GM12878 (cell line): Measurements from ENCODE around the gene CYTH3. TPM values are rescaled to one million over a fixed set of nuclear protein-coding genes. Genes with fewer than 3 reads are reported as not detected.

Experiments
- CEBPB ChIP-seq, 2 experiments: fragments of 150-350 bp in 1 of 2; IDR thresholded peaks; 2 replicates each; pipeline ENCODE4 v1.6.1; 2012 to 2014; ENCODE audit warnings: low read depth in 2 of 2, low read length in 2 of 2, borderline replicate concordance in 1 of 2, inconsistent platforms in 1 of 2
- GABPA ChIP-seq: IDR thresholded peaks from 2 replicates; pipeline ENCODE4 v1.6.1; 2014; ENCODE audit warnings: antibody characterized with exemption, low read depth, mild to moderate bottlenecking, inconsistent platforms
- IKZF2 ChIP-seq, 2 experiments: fragments of 450-650 bp; IDR thresholded peaks; 2 replicates each; pipeline ENCODE4 v1.6.1; 2017; ENCODE audit warnings: mild to moderate bottlenecking in 2 of 2, moderate library complexity in 2 of 2
- LARP7 ChIP-seq: fragments of 450-650 bp; IDR thresholded peaks from 2 replicates; pipeline ENCODE4 v1.6.1; 2017; ENCODE audit warnings: mild to moderate bottlenecking
- MEF2B ChIP-seq: fragments of 450-650 bp; IDR thresholded peaks from 2 replicates; pipeline ENCODE4 v1.6.1; 2018; ENCODE audit warnings: mild to moderate bottlenecking, moderate library complexity; ENCODE audit not compliant: partially characterized antibody, poor library complexity, severe bottlenecking
- MTA2 ChIP-seq: fragments of 450-650 bp; IDR thresholded peaks from 2 replicates; pipeline ENCODE4 v1.6.1; 2016; ENCODE audit warnings: low read depth, mild to moderate bottlenecking, moderate library complexity
- NBN ChIP-seq: fragments of 450-650 bp; IDR thresholded peaks from 2 replicates; pipeline ENCODE4 v1.6.1; 2016
- NFIC ChIP-seq: IDR thresholded peaks from 2 replicates; pipeline ENCODE4 v1.6.1; 2012; ENCODE audit warnings: low read depth, mild to moderate bottlenecking, inconsistent platforms, low read length, moderate library complexity
- PML ChIP-seq: IDR thresholded peaks from 2 replicates; pipeline ENCODE4 v1.6.1; 2012; ENCODE audit warnings: low read length, inconsistent platforms
- SIN3A ChIP-seq: IDR thresholded peaks from 2 replicates; pipeline ENCODE4 v1.6.1; 2012; ENCODE audit warnings: low read depth, low read length, improper control_type of control experiment
- SMC3 ChIP-seq: IDR thresholded peaks from 2 replicates; pipeline ENCODE4 v1.6.1; 2011; ENCODE audit warnings: low read length, improper control_type of control experiment, borderline replicate concordance
- TAF1 ChIP-seq: IDR thresholded peaks from 2 replicates; pipeline ENCODE4 v1.6.1; 2011; ENCODE audit warnings: mild to moderate bottlenecking, low read depth, low read length, borderline replicate concordance
- TCF7 ChIP-seq: IDR thresholded peaks from 2 replicates; pipeline ENCODE4 v1.6.1; 2014; ENCODE audit warnings: antibody characterized with exemption, borderline replicate concordance
- ZBED1 ChIP-seq: IDR thresholded peaks from 2 replicates; pipeline ENCODE4 v1.6.1; 2016; ENCODE audit warnings: borderline replicate concordance
- ZNF207 ChIP-seq: fragments of 450-650 bp; IDR thresholded peaks from 2 replicates; pipeline ENCODE4 v1.6.1; 2014; ENCODE audit warnings: antibody characterized with exemption, mild to moderate bottlenecking, borderline replicate concordance
- ZNF24 ChIP-seq: fragments of 450-650 bp; IDR thresholded peaks from 2 replicates; pipeline ENCODE4 v1.6.1; 2017; ENCODE audit warnings: antibody characterized with exemption, mild to moderate bottlenecking
- polyA plus RNA-seq, 11 experiments: library from polyadenylated mRNA; depleted of rRNA in 4 of 11; unstranded in 6 of 11; stranded (reverse) in 5 of 11; fragments of >200 nt; fragmentation: Nextera tagmentation in 4 of 11; fragmentation: Illumina TruSeq in 1 of 11; extraction: Ambion mirVana in 4 of 11; extraction: Trizol in 1 of 11; gene quantifications; 1 replicate in 1 of 11; 2 replicates in 10 of 11; pipeline versions ENCODE4 v1.2.1 to v1.2.3, GENCODE V29; 2011 to 2016; ENCODE audit warnings: inconsistent platforms in 2 of 11, missing spikeins in 2 of 11, low read depth in 1 of 11
- total RNA-seq, 4 experiments: library from RNA; depleted of rRNA in 3 of 4; stranded (reverse); fragments of >200 nt in 3 of 4; fragmentation: Illumina TruSeq in 1 of 4; extraction: Trizol in 1 of 4; gene quantifications; 2 replicates each; pipeline versions ENCODE4 v1.2.1 to v1.2.3, GENCODE V29; 2013 to 2021
- TF ChIP-seq, protein P1 (sequence below): fragments of 450-650 bp; IDR thresholded peaks from 2 replicates; pipeline ENCODE4 v1.6.1; 2017; ENCODE audit warnings: antibody characterized with exemption, mild to moderate bottlenecking, moderate library complexity
- TF ChIP-seq, protein P2 (sequence below): fragments of 450-650 bp; IDR thresholded peaks from 2 replicates; pipeline ENCODE4 v1.6.1; 2017; ENCODE audit warnings: low read depth, mild to moderate bottlenecking, moderate library complexity
- TF ChIP-seq, protein P3 (sequence below): IDR thresholded peaks from 2 replicates; pipeline ENCODE4 v1.6.1; 2011; ENCODE audit warnings: mild to moderate bottlenecking, low read depth, low read length, moderate library complexity; ENCODE audit not compliant: insufficient replicate concordance
- TF ChIP-seq, protein P4 (sequence below): IDR thresholded peaks from 2 replicates; pipeline ENCODE4 v1.6.1; 2012; ENCODE audit warnings: mild to moderate bottlenecking, low read depth, low read length

CYTH3 gene
- total and polyA plus RNA-seq, 10 of the 15 experiments (the other 5 are each of a cell fraction or from before 2014, with no cell fraction given), result 0.45 to 28.2 (median 15.7) TPM

DNA sequence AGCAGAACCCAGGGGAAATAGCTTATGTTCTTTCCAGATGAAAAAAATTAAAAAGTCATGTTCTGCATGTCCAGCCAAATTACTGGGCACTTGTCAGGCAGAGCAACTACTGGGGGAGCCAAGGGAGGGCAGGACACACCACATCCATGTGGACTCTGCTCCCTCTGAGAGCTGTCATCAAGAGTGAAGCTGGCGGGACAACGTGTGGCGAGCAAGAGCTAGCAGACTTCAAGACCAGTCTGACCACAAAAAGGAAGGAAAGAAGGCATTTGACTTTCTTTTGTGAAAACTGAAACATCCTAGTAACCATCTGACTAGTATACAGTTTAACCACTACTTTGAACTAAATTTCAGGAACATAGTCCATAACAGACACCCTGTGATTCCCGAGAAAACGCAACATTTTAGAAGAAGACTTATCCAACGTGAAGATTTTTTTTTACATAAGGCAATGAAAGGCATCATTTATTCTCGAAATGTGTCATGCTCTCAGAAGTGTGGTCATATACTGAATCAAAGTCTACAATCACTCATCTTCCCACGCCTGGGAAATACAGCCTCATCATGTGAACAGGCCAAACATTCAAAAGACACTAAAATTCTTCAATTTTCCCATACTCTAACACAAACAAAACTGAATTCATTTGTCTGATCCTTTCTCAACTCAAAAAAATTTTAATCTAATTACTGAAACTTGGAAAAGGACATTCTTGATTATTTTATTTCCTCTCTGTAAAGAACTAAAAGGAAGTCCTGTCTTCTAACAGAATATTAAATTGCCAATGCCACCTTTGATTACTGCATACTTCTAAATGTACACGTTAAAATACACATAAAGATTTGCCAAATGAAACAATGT lies 15.5 kb downstream of the CYTH3 start (continued):
- TF ChIP-seq, protein P1, sequence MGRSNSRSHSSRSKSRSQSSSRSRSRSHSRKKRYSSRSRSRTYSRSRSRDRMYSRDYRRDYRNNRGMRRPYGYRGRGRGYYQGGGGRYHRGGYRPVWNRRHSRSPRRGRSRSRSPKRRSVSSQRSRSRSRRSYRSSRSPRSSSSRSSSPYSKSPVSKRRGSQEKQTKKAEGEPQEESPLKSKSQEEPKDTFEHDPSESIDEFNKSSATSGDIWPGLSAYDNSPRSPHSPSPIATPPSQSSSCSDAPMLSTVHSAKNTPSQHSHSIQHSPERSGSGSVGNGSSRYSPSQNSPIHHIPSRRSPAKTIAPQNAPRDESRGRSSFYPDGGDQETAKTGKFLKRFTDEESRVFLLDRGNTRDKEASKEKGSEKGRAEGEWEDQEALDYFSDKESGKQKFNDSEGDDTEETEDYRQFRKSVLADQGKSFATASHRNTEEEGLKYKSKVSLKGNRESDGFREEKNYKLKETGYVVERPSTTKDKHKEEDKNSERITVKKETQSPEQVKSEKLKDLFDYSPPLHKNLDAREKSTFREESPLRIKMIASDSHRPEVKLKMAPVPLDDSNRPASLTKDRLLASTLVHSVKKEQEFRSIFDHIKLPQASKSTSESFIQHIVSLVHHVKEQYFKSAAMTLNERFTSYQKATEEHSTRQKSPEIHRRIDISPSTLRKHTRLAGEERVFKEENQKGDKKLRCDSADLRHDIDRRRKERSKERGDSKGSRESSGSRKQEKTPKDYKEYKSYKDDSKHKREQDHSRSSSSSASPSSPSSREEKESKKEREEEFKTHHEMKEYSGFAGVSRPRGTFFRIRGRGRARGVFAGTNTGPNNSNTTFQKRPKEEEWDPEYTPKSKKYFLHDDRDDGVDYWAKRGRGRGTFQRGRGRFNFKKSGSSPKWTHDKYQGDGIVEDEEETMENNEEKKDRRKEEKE, result no peak
- TF ChIP-seq NFIC (peak; percentile 97), TAF1 (peak; percentile 58; the same call in 1 of the 2 replicates), PML (peak; percentile 62), TCF7 (peak; percentile 77; the same call in 1 of the 2 replicates), CEBPB (IDR thresholded peaks at IDR 0.05; ENCODE audit: borderline replicate concordance in 1 of 2, low read depth in 2 of 2, low read length in 2 of 2) (peak in 1 of 2 experiments; percentile 34; a peak in 1 of 4 replicates), GABPA (peak; percentile 26; the same call in 1 of the 2 replicates), ZNF24 (peak; percentile 92), MTA2 (peak; percentile 87), NBN (peak; percentile 85; the same call in 1 of the 2 replicates), SMC3 (peak; percentile 32; the same call in 1 of the 2 replicates), SIN3A (0 out of 2 replicates have a peak, but pooled peaks have one; percentile 31), IKZF2 (IDR thresholded peaks at IDR 0.05) (peak; percentile 99), LARP7 (no peak), MEF2B (peak; percentile 76), ZNF207 (no peak), ZBED1 (0 out of 2 replicates have a peak, but pooled peaks have one; percentile 78)
- TF ChIP-seq, protein P2, sequence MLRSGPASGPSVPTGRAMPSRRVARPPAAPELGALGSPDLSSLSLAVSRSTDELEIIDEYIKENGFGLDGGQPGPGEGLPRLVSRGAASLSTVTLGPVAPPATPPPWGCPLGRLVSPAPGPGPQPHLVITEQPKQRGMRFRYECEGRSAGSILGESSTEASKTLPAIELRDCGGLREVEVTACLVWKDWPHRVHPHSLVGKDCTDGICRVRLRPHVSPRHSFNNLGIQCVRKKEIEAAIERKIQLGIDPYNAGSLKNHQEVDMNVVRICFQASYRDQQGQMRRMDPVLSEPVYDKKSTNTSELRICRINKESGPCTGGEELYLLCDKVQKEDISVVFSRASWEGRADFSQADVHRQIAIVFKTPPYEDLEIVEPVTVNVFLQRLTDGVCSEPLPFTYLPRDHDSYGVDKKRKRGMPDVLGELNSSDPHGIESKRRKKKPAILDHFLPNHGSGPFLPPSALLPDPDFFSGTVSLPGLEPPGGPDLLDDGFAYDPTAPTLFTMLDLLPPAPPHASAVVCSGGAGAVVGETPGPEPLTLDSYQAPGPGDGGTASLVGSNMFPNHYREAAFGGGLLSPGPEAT, result peak; percentile 94
- TF ChIP-seq, protein P3, sequence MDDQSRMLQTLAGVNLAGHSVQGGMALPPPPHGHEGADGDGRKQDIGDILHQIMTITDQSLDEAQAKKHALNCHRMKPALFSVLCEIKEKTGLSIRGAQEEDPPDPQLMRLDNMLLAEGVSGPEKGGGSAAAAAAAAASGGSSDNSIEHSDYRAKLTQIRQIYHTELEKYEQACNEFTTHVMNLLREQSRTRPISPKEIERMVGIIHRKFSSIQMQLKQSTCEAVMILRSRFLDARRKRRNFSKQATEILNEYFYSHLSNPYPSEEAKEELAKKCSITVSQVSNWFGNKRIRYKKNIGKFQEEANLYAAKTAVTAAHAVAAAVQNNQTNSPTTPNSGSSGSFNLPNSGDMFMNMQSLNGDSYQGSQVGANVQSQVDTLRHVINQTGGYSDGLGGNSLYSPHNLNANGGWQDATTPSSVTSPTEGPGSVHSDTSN, result no peak
- TF ChIP-seq, protein P4, sequence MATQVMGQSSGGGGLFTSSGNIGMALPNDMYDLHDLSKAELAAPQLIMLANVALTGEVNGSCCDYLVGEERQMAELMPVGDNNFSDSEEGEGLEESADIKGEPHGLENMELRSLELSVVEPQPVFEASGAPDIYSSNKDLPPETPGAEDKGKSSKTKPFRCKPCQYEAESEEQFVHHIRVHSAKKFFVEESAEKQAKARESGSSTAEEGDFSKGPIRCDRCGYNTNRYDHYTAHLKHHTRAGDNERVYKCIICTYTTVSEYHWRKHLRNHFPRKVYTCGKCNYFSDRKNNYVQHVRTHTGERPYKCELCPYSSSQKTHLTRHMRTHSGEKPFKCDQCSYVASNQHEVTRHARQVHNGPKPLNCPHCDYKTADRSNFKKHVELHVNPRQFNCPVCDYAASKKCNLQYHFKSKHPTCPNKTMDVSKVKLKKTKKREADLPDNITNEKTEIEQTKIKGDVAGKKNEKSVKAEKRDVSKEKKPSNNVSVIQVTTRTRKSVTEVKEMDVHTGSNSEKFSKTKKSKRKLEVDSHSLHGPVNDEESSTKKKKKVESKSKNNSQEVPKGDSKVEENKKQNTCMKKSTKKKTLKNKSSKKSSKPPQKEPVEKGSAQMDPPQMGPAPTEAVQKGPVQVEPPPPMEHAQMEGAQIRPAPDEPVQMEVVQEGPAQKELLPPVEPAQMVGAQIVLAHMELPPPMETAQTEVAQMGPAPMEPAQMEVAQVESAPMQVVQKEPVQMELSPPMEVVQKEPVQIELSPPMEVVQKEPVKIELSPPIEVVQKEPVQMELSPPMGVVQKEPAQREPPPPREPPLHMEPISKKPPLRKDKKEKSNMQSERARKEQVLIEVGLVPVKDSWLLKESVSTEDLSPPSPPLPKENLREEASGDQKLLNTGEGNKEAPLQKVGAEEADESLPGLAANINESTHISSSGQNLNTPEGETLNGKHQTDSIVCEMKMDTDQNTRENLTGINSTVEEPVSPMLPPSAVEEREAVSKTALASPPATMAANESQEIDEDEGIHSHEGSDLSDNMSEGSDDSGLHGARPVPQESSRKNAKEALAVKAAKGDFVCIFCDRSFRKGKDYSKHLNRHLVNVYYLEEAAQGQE, result no peak
